ENCODE results near the gene NR5A2.

DNA sequence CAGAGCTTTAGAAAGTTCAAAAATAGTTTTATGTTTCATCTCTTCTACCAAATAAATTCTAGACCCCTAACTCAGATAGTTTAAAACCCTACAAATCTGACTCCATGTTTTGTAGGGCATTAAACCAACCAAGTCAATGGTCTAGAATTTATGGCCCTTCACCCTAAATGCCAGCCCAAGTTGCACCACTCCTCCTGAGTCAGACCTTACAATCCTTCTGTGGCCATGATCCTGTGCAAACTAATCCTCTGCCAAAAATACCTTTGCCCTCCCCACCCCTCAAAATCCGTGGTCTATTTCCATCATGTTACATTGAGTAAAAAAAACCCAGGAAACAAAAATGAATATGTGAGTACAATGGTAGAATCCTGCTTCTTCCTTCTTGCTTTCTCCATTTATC lies 179.3 kb downstream of the NR5A2 start:
- TF ChIP-seq, protein P1, sequence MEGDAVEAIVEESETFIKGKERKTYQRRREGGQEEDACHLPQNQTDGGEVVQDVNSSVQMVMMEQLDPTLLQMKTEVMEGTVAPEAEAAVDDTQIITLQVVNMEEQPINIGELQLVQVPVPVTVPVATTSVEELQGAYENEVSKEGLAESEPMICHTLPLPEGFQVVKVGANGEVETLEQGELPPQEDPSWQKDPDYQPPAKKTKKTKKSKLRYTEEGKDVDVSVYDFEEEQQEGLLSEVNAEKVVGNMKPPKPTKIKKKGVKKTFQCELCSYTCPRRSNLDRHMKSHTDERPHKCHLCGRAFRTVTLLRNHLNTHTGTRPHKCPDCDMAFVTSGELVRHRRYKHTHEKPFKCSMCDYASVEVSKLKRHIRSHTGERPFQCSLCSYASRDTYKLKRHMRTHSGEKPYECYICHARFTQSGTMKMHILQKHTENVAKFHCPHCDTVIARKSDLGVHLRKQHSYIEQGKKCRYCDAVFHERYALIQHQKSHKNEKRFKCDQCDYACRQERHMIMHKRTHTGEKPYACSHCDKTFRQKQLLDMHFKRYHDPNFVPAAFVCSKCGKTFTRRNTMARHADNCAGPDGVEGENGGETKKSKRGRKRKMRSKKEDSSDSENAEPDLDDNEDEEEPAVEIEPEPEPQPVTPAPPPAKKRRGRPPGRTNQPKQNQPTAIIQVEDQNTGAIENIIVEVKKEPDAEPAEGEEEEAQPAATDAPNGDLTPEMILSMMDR (IDR thresholded peaks at IDR 0.05): no peak
- no peak for TF ChIP-seq ZFX (IDR thresholded peaks at IDR 0.05; ENCODE audit: borderline replicate concordance)

Data from 22Rv1 (cell line).